GM19328 (cell line): ENCODE measurements around the gene AMIGO3.
"Not testable (repeated sequence)": the region's sequence is repeated elsewhere in the genome, so short reads cannot be mapped to it uniquely, and the experiment has no call there.

Source experiments
- ATAC-seq: cut with Tn5 transposase; IDR thresholded peaks from one replicate; pipeline ENCODE4 v1.9.1; 2021; ENCODE audit warnings: mild to moderate bottlenecking, moderate library complexity; ENCODE audit not compliant: unreplicated experiment

AMIGO3 gene

GRCh38 chr3:49712631-49713317 is 6.7 kb downstream of the AMIGO3 start:
- no peak for ATAC-seq

DNA sequence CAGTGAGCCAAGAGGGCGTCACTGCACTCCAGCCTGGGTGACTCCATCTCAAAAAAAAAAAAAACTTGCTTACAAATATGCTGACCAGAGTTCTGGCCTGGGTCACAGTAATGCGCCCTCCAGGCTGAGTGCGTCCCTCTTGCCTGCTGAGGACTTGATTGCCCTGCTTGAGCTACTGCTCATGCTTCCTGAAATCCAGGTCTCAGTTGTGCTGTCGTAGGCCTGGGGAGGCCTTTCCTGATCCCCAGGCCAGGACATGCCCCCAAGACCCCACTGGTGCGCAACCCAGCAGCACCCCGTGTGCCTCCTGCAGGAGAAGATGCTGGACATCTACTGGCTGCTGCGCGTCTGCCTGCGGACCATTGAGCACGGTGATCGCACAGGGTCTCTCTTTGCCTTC is 7.3 kb downstream of the AMIGO3 start:
- no peak for ATAC-seq

DNA sequence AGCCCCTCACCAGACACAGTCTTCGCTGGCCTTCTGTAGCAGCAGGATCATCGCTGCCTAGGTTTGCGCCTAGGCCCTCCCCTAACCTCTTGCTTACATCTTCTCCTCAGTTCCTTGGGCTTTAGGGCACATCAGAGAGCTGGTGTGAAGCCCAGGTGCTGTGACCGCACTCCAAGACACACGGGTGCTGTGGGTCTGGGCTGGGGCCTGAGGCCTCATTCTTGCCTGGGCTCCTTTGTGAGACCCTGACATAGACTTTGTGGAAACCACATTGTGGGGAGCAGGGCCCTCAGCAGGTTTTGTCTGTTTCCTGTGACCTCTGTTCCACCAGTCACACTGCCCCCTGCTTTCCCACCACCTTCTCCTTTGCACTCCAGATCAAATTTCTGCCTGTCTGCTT is 8.0 kb downstream of the AMIGO3 start:
- ATAC-seq: no peak

GRCh38 chr3:49709852-49710251 is 9.6 kb downstream of the AMIGO3 start:
- ATAC-seq: no peak

DNA sequence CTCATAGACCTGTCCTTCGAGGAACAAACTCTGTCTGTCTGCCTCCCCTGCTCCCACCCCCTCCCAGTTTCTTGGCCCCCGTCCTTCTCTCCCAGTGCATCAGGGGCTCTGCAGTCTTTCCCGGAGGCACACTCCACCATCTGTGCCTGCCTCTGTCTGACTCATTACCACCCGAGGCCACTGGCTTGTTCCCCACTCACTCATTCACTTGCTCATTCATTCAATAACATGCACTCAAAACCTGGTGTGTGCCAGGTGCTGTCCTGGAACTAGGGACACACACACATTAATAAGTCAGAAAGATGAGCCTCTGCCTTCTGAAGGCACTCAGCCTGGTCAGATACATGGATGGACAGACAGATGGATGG is 12.4 kb downstream of the AMIGO3 start:
- no peak for ATAC-seq

- ATAC-seq: no peak
Measured at GRCh38 chr3:49706456-49707112, 12.9 kb downstream of the AMIGO3 start.

DNA sequence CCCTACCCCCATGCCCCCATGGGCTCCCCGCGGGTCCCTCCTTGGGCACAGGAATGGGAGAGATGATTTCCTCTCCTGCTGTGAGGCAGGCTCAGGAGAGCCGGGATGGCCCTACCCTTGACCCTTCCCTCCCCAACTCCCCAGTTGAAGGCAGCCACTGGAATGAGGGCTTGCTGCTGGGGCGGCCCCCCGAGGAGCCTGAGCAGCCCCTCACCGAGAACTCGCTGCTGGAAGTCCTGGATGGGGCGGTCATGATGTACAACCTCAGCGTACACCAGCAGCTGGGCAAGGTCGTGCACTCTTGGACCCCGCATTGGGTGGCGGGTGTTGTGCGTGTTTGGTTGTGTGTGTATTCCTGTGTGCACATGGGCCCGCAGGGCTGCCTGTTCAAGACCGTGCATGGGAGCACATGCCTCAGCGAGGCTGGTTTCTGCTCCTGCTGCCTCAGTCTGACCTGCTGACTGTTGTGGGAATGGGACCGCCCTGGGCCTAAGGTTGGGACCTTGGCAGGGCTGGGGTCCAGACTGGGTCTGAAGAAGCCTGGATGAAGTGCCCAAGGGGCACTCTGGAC is 14.0 kb downstream of the AMIGO3 start:
- no peak for ATAC-seq

- ATAC-seq: no peak
Measured at GRCh38 chr3:49704629-49705028, 14.9 kb downstream of the AMIGO3 start.

GRCh38 chr3:49703956-49704355 is 15.5 kb downstream of the AMIGO3 start:
- no peak for ATAC-seq

DNA sequence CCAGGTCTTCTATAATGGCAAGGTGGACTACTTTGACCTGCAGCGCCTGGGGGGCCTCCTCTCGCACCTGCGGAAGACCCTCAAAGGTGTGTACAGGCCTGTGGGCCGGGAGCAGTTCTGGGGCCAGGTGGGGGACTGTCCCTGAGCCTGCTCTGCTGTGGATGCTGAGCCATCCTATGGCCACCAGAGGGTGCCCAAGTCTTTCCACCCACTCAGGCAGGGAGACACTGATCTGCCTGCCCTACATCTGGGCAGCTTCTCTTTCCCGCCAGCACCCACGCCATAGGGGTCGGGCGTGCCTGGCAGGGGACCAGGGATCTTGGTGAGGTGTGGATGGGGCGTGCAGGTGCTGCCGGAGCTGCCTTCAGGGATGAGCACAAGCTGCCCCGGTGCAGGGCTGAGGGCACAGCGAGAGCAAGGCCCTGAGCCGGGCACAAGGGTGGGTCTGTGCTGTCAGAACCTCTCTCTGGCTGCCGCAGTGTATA is 16.0 kb downstream of the AMIGO3 start:
- ATAC-seq: no peak

- ATAC-seq: no peak
Measured at GRCh38 chr3:49702672-49703071, 16.8 kb downstream of the AMIGO3 start.

DNA sequence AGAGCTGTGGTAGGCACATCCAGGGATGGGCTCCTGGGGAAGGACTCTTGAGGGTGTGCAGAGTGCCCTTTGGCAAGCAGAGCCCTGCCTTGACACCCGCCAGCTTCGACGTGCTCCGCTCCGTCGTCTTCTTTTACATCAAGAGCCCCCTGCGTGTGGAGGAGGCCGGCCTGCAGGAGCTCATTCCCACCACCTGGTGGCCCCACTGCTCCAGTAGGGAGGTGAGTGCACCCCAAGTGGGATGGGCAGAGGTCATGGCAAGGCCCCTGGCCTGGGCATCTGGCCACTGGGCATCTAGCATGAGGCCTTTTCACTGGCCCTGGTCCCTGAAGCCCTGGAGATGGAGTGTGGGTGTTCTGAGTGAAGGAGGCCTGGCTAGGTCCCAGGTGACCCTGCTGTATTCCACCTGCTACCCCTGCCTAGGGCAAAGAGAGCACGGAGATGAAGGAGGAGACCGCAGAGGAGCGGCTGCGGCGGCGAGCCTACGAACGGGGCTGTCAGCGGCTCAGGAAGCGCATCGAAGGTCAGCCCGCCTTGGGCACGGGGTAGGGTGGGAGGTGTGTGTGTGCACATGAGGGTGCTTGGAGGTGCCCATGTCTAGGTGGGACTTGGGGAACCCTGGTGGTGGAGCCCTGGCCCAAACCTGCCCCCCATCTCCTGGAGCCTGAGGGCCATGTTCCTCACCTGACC is 18.0 kb downstream of the AMIGO3 start:
- ATAC-seq: no peak

DNA sequence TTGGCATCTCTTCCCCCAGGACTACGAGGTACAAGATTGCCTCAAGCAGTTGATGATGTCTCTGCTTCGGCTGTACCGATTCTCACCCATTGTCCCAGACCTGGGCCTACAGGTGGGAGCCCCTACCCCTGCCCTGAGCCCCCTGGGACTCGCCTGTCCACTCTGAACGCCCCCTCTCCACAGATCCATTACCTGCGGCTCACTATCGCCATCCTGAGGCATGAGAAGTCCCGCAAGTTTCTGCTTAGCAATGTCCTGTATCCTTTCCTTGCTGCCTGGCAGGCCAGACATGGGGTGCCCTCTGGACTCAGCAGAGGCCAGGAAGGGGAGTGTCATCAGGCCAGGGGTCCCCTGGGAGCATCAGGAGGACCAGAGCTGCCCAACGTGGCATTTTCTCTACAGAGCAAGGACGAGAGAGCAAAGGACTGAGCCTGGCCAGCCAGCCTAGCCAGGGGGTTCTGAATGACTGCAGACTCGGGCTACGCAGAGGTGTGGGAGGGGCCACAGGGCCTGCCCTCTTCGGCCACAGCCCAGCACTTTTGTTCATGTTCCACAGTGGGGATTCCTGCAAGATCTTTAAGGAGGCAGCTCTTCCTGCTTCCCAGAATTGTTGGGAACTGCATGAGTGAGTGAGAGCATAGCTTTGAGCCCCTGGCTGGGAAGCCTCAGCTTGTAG is 18.9 kb downstream of the AMIGO3 start:
- ATAC-seq: no peak

- ATAC-seq: no peak
Measured at GRCh38 chr3:49700014-49700413, 19.5 kb downstream of the AMIGO3 start.

DNA sequence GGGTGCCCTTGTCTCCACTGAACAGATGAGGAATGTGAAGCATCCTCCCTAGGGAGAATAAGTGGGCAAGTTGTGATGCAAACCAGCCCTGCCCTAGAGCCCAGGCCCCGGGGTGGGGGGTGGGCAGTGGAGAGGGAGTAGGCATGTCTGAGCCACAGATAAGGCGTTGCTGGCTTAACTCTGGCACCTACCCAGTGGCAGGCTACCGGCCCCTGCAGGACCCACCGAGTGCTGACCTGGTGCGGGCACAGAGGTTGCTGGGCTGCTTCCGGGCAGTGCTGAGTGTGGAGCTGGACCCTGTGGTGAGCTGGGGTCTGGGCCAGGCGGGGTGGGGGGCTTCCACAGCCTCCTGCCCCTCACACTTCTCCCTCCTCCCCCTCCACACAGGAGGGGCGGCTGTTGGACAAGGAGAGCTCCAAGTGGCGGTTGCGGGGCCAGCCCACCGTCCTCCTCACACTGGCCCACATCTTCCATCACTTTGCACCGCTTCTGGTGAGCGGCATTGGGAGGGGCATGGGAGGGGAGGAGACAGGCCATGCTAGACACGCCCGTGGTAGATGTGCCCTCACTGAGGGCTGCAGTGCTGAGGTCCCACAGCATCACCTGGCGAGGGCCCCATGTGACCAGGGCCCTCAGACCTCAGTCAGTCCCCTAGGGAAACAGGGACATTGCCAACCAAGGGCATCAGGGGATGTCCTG is 20.1 kb downstream of the AMIGO3 start:
- ATAC-seq: no peak

- not testable (repeated sequence) for ATAC-seq
Measured at GRCh38 chr3:49695350-49696015, 24.0 kb downstream of the AMIGO3 start.

GRCh38 chr3:49694409-49695070 is 24.9 kb downstream of the AMIGO3 start:
- not testable (repeated sequence) for ATAC-seq

GRCh38 chr3:49691481-49691880 is 28.0 kb downstream of the AMIGO3 start:
- ATAC-seq: not testable (repeated sequence)

- not testable (repeated sequence) for ATAC-seq
Measured at GRCh38 chr3:49690856-49691255, 28.6 kb downstream of the AMIGO3 start.
